ENCODE measurements around the gene TPRG1L.

TPRG1L gene

DNA sequence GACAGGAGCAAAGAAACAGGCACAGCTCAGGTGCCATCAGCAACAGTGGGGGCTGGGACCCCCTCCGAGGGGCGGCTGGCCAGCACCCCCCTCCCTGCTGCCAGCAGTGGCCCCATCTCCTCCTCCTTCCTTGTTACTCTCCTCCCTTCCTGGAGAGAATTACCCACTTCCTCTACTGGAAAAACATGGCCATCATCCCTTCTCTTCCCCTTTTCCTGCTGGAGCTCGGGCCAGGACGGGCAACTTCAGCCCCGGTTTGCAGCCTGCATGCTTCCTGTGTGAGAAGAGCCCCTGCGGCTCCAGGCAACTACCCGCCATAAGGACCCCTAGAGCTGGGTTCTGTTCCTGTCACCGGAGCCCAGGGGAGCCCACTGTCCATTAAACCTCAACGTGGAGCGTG lies 31.1 kb upstream of the TPRG1L start:
- DNase-seq (ENCODE audit: low spot score) = no peak

DNA sequence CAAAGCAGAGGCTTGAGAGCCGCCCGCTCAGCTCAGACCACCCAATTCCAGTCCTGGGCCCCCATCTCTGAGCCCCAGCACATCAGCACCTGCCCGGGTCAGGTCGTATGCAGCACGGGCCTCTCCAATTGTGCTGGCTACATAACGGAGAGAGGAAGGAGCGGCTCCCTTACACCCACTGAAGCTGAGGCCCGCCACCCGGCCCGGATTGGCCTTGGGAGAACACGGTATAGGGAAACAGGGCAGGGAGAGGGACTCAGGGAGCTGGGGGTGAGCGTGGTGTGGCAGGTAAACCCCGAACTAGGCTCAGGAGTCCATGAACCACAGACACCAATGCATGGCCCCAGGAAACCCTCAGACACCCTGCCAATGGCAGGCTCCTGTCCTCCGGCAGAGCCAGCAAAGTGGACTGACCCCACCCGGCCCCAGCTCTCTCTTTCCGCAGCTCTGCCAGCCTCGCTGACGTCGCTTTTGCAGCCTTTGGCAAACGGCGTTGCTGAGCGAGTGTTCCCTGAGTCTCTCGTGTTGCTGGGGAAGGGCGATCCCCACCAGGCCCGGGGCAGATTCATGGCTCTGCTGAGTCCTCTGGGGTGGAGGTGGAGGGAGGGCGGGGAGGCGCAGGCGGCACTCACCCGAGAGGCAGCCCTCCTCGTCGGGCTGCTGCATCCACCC lies 30.0 kb upstream of the TPRG1L start:
- no peak for DNase-seq (ENCODE audit: low spot score)

DNA sequence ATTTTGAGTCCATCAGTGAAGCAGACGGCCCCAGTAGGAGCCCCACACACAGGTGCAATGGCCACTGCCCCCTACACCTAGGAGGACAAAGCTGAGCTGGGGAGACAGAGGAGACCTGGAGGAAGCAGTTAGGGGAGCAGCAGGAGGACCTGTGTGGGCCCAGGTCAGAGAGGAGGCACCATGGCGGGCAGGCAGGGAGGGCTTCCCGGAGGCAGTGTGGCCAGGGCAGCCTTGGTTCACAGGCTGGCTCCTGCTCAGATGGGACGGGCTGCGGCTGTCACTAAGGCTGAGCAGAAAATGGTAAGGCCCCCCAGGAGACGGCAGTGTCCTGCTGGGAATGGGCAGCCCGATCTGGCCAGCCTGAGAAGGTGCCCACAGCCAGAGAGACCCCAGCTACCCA lies 28.9 kb upstream of the TPRG1L start:
- no peak for DNase-seq (ENCODE audit: low spot score)

DNA sequence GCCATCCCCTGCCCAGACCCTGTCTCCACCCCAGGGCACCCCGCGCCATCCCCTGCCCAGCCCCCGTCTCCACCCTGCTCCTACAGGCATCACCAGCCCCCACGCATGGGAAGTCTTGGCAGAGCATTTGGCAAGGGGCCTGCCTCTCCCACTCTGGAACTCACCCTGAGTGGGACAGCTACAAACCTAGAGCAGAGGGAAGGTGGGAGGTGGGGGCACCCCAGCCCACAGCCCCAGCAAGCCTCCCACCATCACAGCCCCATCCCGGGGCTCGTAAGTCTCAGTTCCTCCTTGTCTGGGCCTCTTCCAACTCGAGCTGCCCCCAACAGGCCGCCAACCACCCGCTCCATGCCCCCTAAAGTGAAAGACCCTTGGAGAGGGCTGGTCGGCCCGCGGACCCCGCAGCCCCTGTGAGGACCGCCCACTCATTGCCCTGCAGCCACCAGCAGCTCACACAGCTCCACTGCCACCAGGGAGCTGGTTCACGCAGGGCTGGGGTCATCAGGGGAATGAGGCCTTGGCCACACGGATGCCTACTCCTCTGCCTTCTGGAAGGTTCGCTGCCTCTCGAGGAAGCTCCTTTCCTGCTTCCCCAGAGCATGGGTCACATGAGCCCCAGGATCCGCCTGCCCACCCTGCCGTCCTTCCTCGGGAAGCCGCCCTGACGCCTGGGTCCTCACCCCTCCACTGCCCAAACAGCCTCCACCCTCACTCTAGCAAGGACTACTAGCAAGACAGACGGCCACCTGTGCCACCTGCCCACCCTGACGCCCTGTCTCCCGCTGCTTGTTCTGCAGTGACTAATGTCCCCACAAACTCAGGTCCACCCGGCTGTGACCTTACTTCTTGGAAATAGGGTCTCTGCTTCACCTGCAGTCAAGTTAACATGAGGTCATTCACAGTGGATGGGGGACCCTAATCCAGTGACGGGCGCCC lies 27.9 kb upstream of the TPRG1L start:
- no peak for DNase-seq (ENCODE audit: low spot score)

DNA sequence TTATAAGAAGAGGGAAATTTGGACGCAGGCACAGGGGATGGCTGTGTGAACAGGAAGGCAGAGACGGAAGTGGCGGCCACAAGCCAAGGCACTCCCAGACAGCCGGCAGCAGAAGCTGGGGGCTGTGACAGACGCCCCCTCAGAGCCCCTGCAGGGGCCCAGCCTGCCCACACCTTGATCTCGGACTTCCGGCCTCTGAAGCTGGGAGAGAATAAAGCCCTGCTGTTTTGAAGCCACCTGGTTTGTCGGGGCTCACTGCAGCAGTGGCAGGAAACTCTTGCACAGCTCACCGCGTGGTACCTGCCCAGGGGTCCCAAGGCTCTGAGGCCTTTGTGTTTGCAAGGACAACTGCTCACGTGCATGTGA lies 27.2 kb upstream of the TPRG1L start:
- DNase-seq (ENCODE audit: low spot score) = no peak

DNA sequence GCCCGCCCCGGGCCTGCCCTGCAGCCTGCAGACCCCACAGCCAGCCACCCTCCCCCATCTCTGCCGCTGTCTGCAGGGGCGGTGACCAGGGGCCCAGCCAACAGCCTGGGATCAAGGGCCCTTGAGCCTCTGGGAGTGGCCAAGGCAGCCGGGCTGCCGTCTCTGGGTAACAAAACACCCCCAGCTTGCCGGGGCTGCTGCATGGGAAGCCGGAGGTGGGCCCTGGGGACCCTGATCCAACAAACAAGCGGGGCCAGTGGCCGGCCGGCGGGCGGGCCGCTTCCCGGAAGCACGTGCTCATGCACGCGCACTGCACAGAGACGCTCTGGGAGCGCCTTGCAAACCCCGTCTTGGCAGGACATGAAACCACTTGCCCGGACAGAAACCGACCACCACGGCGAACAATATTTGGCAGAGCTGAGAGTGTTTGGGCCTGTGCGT lies 26.7 kb upstream of the TPRG1L start:
- peak; percentile 29 for DNase-seq (ENCODE audit: low spot score)

DNA sequence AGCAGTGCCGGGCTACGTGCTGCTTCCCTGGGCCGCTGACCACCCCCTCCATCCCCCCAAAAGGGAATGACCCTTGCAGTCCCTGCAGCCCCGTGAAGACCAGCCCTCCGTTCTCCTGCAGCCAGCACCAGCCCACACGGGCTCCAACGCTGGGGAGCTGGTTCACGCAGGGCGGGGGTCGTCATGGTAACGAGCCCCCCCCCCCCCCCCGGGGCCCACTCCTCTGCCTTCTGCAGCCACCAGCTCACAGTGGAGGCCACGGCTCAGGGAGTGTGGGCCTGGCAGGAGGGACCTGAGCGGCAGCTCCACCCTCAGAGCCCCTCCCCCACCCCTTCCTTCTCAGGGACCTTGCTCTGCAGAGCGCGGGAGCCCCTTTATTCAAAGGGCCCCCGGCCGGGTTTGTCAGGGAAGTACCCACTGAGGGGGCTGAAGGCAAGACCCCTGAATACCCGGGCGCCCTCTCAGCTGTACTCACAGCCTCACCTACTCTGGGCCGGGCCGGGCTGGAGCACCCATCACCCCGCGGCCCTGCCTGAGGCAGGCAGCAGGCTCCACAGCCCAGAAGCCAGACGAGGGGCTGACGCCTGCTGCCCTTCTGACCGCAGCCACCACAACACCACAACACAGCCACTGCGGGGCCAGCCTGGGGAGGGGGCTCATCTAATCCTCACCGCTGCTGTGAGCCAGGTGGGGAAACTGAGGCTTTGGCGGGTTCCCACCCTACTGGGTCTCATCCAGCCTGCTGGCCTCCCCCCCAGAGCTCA lies 26.1 kb upstream of the TPRG1L start:
- DNase-seq (ENCODE audit: low spot score) = no peak

DNA sequence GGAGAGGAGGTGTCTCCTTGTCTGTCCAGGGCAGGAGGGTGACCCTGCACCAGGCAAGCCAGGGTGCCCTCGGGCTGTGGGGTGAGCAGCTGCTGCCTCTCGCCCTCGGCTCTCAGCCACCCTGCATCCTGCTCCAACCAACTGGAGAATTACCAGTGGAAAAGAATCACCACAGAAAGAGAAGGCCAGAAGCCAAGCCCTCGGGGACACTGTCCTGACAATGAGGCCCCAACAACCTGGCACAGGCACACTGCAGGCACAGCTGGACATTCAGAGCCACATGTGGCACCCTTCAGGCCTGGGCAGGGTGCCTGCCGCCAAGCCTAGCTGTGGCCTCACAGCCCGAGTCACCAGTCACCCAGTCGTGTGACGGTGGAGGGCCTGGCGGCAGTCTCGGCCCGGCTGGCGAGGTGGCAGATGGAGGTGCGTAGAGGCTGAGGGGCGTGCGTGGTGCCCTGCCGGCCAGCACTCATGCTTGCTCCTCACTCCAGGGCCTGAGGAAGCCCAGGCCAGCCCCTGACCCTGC lies 25.5 kb upstream of the TPRG1L start:
- DNase-seq (ENCODE audit: low spot score) = no peak

DNA sequence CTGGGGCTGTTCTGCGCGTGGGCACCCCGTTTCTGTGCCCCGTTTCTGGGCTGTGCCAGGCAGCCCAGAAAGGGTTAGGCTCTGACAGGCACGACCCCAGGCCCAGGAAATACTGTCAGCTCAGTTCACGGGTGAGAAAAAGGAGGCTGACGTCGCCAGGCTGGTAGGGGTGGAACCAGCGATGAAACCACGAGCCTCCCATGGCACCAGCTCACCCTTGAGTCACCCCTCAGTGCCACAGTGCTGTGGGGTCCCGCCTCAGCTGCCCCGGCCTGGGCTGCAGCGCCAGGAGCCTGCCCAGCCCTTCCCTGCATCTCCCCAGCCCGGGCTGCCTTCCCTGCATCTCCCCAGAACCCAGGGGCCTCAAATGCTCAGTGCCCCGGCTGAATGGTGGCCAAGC lies 25.0 kb upstream of the TPRG1L start:
- DNase-seq (ENCODE audit: low spot score) = no peak

DNA sequence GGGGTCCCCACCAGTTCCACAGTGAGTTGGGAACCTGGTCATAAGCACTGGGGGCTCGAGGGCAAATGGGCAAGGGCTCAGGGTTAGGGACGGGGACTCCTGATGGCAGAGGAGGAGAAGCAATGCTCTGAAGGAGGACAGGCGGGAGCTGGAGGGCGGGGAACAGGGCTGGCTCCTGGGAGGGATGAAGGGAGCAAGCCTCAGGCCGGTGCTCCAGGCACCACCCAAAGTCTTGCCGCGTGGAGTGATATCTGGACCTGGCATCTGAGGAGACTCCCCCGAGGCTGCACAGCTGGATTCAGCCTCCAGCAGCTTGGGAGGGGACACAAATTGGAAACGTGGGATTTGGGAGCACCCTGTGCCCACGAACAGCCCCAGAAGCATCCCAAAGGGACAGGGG lies 24.5 kb upstream of the TPRG1L start:
- no peak for DNase-seq (ENCODE audit: low spot score)

DNA sequence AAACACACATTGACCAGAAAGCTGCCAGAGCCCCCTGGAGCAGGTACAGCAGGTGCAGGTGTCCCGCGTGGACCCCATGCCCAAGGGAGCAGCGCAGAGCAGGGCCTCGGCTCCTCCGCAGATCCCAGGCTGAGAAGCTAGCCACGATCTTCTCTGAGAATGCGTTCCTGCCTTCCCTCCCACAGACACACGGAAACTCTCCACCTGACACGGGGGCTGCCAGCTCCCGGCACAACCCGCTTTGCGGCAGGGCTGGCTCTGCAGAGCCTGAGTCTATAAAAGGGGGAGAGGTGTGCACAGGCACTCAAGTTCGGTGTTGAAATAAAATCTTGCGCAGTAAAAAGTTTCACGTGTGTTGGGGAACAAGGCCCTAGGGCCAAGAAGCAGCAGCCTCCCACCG lies 23.1 kb upstream of the TPRG1L start:
- peak; percentile 38 for DNase-seq (ENCODE audit: low spot score)

DNA sequence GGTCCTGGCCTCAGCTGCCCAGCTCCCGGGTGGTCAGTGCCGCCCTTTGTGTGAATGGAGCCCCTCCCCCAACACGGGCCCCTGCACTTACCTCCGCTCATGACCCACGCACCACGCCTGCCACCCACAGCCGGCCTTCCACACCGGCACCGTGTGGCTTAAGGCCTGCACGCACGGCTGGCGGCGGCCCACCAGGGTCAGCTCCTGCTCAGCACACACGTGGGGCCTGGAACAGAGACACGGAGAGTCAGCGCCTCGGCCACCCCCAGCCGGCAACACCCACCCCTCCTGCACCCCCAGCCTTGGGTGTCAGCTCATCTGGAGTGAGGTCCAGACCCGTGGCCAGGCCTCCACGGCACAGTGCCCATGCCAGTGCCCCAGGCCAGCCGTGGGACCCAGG lies 22.4 kb upstream of the TPRG1L start:
- no peak for DNase-seq (ENCODE audit: low spot score)

DNA sequence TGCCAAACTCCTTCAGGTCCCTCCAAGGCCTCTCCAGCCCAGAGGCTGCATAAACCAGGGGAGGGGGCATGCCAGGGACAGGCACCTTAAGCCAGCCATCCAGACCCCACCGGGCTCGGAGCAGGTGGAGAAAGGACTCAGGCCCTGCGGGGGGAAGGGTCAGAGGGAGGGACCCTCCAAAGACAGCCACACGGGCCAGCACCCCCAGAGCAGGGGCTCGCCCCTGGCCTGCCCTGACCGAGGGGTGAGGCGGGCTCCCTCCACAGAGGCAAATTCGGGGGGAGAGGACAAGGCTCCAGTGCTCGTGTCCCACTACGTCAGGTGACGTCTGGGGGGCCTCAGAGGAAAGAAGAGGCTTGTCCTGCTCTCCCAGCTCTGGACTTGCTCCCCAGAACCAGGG lies 21.7 kb upstream of the TPRG1L start:
- no peak for DNase-seq (ENCODE audit: low spot score)

DNA sequence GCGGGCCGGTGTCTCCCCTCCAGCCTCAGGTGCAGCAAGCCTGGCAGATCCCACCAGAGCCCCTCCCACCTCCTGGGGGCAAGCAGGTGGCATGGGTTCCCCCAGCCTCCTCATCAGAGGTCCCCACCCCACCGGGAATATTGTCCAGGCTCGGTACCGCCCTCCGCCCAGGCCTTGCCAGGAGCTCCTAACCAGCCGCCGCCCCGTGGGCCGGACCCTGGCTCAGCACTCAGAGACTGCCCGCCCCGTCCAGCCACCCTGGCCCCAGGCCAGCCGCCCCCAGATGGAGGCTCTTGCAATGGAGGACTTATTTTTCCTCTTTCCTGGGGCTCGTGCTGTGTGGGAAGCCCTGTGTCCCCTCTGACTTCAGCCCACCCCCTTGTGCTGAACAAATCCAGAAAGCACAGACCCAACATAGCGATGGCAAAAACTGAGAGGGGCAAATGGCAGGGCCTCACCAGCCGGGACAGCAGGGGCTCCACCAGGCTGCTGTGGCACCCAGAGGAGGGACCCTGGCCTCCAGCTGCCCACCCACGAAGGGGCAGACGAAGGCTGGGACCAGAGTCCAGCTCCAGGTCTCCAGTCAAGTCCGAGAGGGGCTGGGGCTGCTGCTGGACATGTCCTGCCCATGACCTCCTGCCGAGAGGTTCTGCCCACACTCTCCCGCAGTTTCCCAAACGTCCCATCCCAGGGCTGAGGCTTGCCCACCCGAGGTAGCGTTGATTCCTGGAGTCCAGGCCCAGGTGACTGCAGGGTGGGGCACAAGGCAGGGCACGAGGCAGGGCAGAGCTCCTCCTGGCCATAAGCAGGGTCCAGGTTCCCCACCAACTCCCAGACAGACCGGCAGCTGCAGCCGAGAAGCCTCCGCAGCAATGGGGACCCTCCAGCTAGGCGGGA lies 21.0 kb upstream of the TPRG1L start:
- DNase-seq (ENCODE audit: low spot score) = no peak

DNA sequence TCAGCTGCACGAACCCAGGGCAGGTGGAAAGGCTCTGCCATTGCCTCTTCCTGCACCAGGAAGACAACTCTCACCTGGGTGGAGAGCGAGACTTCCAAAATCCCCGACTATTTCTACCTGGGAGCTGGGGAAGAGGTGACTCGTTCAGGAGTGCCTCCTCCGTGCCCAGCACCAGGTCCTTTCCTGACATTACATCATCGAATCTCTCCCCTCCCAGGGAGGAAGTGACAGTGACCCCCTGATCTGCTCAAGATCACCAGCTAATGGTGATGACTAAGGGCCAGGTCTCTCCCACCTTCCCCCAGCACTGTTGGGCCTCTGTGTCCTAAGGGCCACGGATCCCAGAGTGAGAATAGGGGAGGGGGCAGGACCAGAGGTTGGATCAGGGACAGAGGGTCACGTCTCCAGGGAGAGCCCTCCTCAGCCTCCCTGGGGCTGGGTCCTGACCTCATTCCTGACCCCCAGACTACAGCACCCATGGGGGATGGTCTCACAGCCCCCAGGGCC lies 20.3 kb upstream of the TPRG1L start:
- no peak for DNase-seq (ENCODE audit: low spot score)

DNA sequence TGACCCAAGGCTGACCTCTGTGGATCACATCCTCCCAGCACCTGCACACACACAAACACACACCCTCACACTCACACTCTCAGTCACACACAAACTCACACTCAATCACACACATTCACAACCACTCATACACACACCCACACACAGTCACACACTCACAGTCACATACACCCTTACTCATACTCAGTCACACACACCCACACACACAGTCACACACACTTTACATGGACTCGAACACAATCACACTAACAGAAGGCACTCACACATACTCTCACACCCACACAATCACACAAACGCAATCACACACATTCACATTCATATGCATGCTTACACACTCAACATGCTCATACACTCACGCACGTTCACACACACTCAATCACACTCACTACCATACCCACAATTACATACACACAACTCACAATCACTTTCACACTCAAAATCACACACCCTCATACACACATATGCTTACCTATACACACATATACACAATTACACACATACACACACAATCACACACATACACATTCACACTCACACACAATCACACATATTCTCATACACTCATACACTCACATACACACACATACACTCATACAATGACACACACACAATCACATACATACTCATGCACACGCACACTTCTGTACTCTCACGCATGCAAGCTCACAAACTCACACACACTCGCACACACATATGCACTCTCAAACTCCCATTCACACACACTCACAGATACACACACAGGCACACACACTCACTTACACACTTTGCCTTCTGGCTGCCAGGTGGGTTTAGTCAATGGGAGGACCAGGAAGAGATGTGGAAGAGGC lies 19.6 kb upstream of the TPRG1L start:
- DNase-seq (ENCODE audit: low spot score) = no peak

DNA sequence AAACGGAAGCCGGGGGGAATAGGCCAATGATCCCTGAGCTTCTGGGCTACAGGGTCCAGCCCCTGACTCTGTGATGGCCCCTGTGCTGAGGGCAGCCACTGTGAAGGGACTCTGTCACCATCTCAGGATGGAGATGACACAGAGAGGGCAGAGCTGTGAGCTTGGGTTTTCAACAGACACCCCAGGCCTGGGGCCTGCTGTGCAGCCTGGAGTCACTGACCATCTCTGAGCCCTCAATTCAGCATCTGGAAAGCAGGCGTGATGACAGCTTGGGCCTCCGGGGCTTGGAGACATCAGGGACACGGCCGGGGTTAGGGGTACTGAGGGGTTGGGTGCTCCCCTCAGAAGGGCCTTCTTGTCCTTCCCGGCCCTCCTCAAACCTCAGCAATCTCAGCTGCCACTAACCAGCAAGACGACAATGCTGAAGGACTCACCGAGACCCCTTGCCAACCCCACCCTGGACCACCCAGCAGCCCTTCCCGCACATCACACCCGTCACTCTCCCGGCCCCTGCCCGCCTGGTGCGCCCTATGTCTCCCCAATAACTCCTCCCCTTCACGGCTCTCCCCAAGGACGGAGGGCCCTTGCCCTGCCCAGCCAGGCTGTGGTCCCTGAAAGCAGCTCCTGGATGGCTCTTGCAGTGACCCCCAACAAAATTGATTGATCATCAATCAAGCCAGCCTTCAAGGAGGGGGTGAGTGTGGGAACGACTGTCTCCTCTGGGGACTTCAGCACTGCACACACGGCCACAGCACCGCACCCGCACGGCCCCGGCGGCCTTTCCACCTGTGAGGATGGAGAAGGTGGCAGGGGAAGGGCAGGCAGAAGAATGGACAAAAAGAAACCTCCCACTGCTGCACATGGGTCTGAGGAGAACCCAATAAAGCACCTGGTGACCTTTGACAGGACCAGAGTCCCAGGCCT lies 17.8 kb upstream of the TPRG1L start:
- DNase-seq (ENCODE audit: low spot score) = no peak

DNA sequence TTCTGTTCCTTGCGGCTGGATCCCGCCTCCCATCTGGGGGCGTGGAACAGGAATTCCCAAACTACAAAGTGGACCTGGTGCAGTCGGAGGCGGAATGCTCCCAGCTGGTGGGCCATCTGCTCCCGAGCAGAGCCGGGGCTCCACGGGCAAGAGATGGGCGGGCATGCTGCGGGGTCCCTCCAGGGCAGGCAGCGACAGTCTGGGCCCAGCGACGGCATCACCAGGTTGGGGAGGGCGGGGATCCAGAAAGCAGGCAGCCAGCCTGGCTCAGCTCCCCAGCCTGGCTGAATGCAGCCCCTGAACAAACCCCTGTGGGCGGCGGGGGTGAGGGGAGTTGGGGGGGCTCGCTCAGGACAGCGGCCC lies 17.1 kb upstream of the TPRG1L start:
- DNase-seq (ENCODE audit: low spot score) = no peak

DNA sequence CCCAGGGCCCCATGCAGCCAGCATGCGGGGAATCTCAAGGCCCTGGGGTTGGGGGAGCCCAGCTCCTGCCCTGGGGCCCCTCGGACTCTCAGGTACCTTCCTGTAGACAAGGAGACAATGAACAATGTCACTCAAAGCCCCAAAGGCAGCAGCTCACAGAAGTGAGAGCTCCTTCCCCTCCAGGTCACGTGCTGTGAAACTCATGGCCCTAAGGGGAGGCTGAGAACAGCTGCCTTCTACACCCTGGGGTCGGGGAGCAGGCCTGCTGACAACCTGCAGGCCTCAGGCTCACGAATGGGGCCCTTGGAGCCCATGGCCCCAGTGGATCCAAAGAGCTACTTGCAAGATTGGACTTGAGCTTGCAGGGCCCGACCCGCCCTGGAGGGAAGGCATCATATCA lies 16.7 kb upstream of the TPRG1L start:
- DNase-seq (ENCODE audit: low spot score) = no peak
